GM12865 (cell line): Measurements from ENCODE around the gene SAMD15.
"Not testable (repeated sequence)": the region's sequence is repeated elsewhere in the genome, so short reads cannot be mapped to it uniquely, and the experiment has no call there.

Experiments
- DNase-seq: peaks from one replicate; pipeline ENCODE4 v3.0.0; 2010; ENCODE audit warnings: low read depth
- H3K4me3 ChIP-seq: 2 replicates; pipeline ENCODE4 v1.5.1; 2011; ENCODE audit warnings: mild to moderate bottlenecking, low read depth, low read length, control low read depth
- CTCF ChIP-seq: IDR thresholded peaks from 2 replicates; pipeline ENCODE4 v1.5.1; 2011; ENCODE audit warnings: low read length, control low read depth, low read depth, inconsistent platforms; ENCODE audit not compliant: insufficient read depth; ENCODE audit errors: missing control alignments

The SAMD15 gene

GRCh38 chr14:77376771-77377501, at the start of gene SAMD15, which contains the start of gene TMED8:
SAMD15 (plus strand) TSS chr14:77377379; CDS start chr14:77377419, 40 bp downstream.
TMED8 (minus strand) TSS chr14:77377094; CDS start chr14:77377053, 41 bp downstream.
- TF ChIP-seq CTCF = no peak
- DNase-seq = peak; percentile 90
- peak within 1 kb of the TSS; percentile 88 for H3K4me3 ChIP-seq

- TF ChIP-seq CTCF = no peak
- DNase-seq = no peak
Observed at GRCh38 chr14:77329872-77330271, 47.3 kb upstream of the SAMD15 start.

GRCh38 chr14:77335576-77335975, 41.6 kb upstream of the SAMD15 start:
- no peak overlapping the region for H3K4me3 ChIP-seq
- no peak for DNase-seq
- no peak for TF ChIP-seq CTCF

More at GRCh38 chr14:77329872-77330271, 47.3 kb upstream of the SAMD15 start:
- H3K4me3 ChIP-seq = no peak overlapping the region

GRCh38 chr14:77337255-77337654, 39.9 kb upstream of the SAMD15 start:
- not testable (repeated sequence) for DNase-seq, H3K4me3 ChIP-seq

GRCh38 chr14:77337880-77338279, 39.3 kb upstream of the SAMD15 start:
- no peak for DNase-seq
- TF ChIP-seq CTCF = no peak
- no peak overlapping the region for H3K4me3 ChIP-seq

- H3K4me3 ChIP-seq = no peak overlapping the region
- no peak for TF ChIP-seq CTCF
- no peak for DNase-seq
Observed at GRCh38 chr14:77338302-77338701, 38.9 kb upstream of the SAMD15 start.

GRCh38 chr14:77339407-77339806, 37.8 kb upstream of the SAMD15 start:
- TF ChIP-seq CTCF = no peak
- no peak overlapping the region for H3K4me3 ChIP-seq
- no peak for DNase-seq
